Kidney (tissue), 14 donors: Measurements from ENCODE around the gene FBXL19. TPM values are rescaled to one million over a fixed set of nuclear protein-coding genes. Genes with fewer than 3 reads are reported as not detected.

ENCODE experiments used
- DNase-seq, 5 donors: peaks; one replicate each; pipeline ENCODE4 v3.0.0-alpha.2; 2013 to 2020
- FAIRE-seq: peaks from 2 replicates; lab custom pipeline; 2012; peaks lifted over from hg19 to GRCh38; lab: Jason Lieb, UNC
- H3K27ac ChIP-seq, 2 donors: one replicate each; pipeline ENCODE4 v1.7.0; 2013; ENCODE audit warnings: low read depth in 2 of 2, low read length in 2 of 2, inconsistent platforms in 1 of 2
- H3K27me3 ChIP-seq: one replicate; pipeline ENCODE4 v1.7.1; 2013; ENCODE audit warnings: low read length, inconsistent platforms; ENCODE audit not compliant: control insufficient read depth, insufficient read depth
- H3K36me3 ChIP-seq, 3 donors: one replicate each; pipeline versions ENCODE4 v1.7.0 to v1.7.1; 2013; ENCODE audit warnings: low read length in 3 of 3, control low read depth in 1 of 3, inconsistent platforms in 1 of 3; ENCODE audit not compliant: insufficient read depth in 3 of 3, control insufficient read depth in 2 of 3
- H3K4me1 ChIP-seq, 3 donors: one replicate each; pipeline versions ENCODE4 v1.7.0 to v1.7.1; 2013; ENCODE audit warnings: low read length in 3 of 3, inconsistent platforms in 1 of 3, low read depth in 1 of 3; ENCODE audit not compliant: control insufficient read depth in 2 of 3, insufficient read depth in 2 of 3
- H3K4me3 ChIP-seq, 3 donors: one replicate each; pipeline versions ENCODE4 v1.7.0 to v1.8.1; 2013; ENCODE audit warnings: low read length in 3 of 3, control low read depth in 1 of 3, inconsistent platforms in 1 of 3
- H3K9ac ChIP-seq, 3 donors: one replicate each; pipeline versions ENCODE4 v1.7.0 to v1.7.1; 2013; ENCODE audit warnings: low read length in 3 of 3, control low read depth in 1 of 3, inconsistent platforms in 1 of 3
- H3K9me3 ChIP-seq, 3 donors: one replicate each; pipeline versions ENCODE4 v1.7.0 to v1.7.1; 2013; ENCODE audit warnings: low read length in 3 of 3, control low read depth in 1 of 3, inconsistent platforms in 1 of 3; ENCODE audit not compliant: control insufficient read depth in 2 of 3, insufficient read depth in 1 of 3
- intact Hi-C: fragments of 100-400 bp; cut with DNase I; formaldehyde crosslinking; loops from one replicate; pipeline ENCODE4 v1.11.1; 2022
- polyA plus RNA-seq: library from polyadenylated mRNA; stranded (reverse); fragments of 350-450 nt; fragmentation: Illumina TruSeq; extraction: RNeasy Lipid Tissue Mini Kit (QIAGEN cat#74804); gene quantifications from one replicate; pipeline ENCODE4 v1.2.3, GENCODE V29; 2014; ENCODE audit warnings: low read depth, low replicate concordance; ENCODE audit not compliant: insufficient read depth
- total RNA-seq: library from RNA; stranded (reverse); fragmentation: NEBNext Ultra II Directional; extraction: Animal tissue kit (Norgen Biotek cat#: 25700); gene quantifications from one replicate; pipeline ENCODE4 v1.2.1, GENCODE V29; 2021
- TF ChIP-seq, protein P1 (sequence below): IDR thresholded peaks from 3 replicates; pipeline ENCODE4 v1.5.1; 2012; ENCODE audit warnings: mild to moderate bottlenecking, moderate library complexity, borderline replicate concordance; ENCODE audit not compliant: insufficient read depth; ENCODE audit errors: extremely low read depth
- donor health status: control.
- donor health status: control.
- donor health status: control.
- donor health status: control.
- donor health status: control.
- donor health status: DM: yes; HTN: yes; CAD: no.
- donor health status: Normal renal cell carcinoma (clear cell type).

The FBXL19 gene
- total and polyA plus RNA-seq, 2 donors from 2014 or later: 7.4 to 18.9 TPM

DNA sequence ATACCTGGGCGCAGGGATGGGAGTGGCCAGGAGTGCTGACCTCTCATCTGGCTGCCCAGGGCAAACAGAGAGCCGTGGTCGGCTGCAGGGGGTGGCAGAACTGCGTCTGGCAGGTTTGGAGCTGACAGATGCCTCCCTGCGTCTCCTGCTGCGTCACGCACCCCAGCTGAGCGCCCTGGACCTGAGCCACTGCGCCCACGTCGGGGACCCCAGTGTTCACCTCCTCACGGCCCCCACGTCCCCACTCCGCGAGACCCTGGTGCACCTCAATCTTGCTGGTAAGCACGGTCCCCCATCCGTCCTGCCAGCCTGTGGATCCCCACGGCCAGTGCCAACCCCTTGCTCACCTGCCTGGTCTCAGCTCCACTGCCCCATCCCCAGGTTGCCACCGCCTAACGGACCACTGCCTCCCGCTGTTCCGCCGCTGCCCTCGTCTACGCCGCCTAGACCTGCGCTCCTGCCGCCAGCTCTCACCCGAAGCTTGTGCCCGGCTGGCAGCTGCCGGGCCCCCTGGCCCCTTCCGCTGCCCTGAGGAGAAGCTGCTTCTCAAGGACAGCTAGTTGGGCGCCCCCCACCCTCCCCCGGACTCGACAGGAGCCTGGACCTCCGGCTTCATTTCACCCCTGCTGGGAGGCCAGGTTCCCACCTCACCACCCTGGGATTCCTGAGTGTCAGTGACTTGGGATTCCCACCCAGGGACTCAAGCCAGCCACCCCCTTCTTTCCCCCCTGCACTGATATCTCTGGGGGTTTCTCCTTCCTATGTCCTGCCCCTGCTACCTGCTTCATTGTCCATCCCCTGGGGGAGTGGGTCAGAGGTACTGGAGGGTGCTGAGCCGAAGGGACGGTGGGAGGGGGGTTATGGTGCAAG is 23.5 kb downstream of the FBXL19 start:
- H3K36me3 ChIP-seq: peaks cover 2 to 4% (median 3%) of the 10 kb centered on the region in 3 donors
- TF ChIP-seq, protein P1, sequence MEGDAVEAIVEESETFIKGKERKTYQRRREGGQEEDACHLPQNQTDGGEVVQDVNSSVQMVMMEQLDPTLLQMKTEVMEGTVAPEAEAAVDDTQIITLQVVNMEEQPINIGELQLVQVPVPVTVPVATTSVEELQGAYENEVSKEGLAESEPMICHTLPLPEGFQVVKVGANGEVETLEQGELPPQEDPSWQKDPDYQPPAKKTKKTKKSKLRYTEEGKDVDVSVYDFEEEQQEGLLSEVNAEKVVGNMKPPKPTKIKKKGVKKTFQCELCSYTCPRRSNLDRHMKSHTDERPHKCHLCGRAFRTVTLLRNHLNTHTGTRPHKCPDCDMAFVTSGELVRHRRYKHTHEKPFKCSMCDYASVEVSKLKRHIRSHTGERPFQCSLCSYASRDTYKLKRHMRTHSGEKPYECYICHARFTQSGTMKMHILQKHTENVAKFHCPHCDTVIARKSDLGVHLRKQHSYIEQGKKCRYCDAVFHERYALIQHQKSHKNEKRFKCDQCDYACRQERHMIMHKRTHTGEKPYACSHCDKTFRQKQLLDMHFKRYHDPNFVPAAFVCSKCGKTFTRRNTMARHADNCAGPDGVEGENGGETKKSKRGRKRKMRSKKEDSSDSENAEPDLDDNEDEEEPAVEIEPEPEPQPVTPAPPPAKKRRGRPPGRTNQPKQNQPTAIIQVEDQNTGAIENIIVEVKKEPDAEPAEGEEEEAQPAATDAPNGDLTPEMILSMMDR: no peak
- no peak overlapping the region for H3K27ac ChIP-seq
- H3K4me1 ChIP-seq: peaks cover 0 to 22% (median 14%) of the 10 kb centered on the region in 3 donors
- H3K9ac ChIP-seq: no peak overlapping the region
- no peaks in the 10 kb centered on the region for H3K9me3 ChIP-seq
- no peaks in the 10 kb centered on the region for H3K27me3 ChIP-seq
- intact Hi-C loops: no loop called here
- DNase-seq (peak in 2 of 5 donors; percentile 75 to 80), FAIRE-seq (no peak)
- no peak overlapping the region for H3K4me3 ChIP-seq

DNA sequence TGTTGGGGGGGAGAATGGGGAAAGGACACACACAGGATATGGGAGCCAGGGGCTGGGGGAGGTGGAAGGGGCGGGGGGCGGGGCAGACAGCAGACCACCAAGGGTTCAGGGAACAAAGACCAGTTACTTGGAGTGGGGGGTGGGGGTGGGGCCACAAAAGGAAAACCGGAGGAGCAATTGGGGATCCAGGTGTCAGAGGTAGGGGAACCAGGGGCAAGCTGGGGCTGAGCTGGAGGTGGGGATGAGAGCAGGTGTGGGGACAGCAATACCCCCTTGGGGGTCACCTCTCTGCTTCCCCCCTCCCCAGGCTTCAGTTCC is 24.1 kb downstream of the FBXL19 start:
- intact Hi-C loops: no loop called here
- Histone ChIP-seq H3K36me3 (peaks cover 2 to 3% (median 3%) of the 10 kb centered on the region in 3 donors), H3K27me3 (no peaks in the 10 kb centered on the region), H3K4me1 (peaks cover 0 to 17% (median 9%) of the 10 kb centered on the region in 3 donors), H3K27ac (peak overlapping the region; percentile 54 to 94), H3K9ac (peak overlapping the region in 1 of 3 donors; percentile 26), H3K4me3 (no peak overlapping the region), H3K9me3 (no peaks in the 10 kb centered on the region)
- peak in 1 of 5 donors; percentile 91 for DNase-seq
- no peak for FAIRE-seq
- TF ChIP-seq, protein P1: no peak

DNA sequence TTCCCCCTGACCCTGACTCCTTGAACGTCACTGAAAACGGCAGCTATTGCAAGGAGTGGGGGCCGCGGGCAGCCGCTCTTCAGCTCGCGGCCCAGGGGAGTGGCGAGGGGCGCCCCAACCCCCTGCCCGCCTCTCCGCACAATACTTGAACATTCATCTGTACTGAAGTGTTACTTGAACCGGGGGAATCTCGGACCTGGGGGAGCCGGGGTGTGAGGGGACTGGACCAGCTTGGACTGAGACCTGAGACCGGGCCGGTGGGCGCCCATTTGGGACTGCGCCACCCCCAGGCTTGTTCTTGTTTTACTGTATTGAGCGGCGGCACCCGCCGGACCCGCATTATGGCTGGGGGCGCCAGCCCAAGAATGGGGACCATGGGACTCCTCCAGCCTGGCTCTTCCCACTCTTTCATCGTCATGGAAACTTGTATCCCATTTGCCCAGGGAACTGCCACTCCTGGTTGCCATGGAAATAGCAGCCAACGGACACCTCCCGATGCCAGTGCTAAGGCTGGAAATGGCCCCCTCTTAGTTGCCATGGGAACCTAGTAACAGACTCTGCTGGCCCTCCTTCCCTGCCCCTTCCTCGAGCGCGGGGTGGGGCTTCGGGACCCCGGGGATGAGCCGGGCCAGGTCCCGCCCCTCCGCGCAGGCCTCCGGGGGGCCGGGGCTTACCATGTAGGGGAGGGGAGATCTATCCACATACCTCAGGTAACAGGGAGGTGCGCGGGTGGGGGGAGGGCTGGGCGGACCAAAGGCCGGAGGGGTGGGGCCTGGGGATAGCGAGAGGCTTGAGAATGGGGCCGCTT is 24.7 kb downstream of the FBXL19 start:
- DNase-seq (peak; percentile 97 to 99 (median 99)), FAIRE-seq (no peak)
- Histone ChIP-seq H3K9ac (peak overlapping the region in 1 of 3 donors; percentile 79), H3K9me3 (no peaks in the 10 kb centered on the region), H3K4me3 (peak overlapping the region; percentile 34 to 89 (median 81)), H3K4me1 (peaks cover 0 to 17% (median 10%) of the 10 kb centered on the region in 3 donors), H3K27me3 (no peaks in the 10 kb centered on the region), H3K36me3 (peaks cover 2 to 3% (median 2%) of the 10 kb centered on the region in 3 donors), H3K27ac (peak overlapping the region; percentile 69 to 94)
- TF ChIP-seq, protein P1: no peak
- intact Hi-C loops: no loop called here
